Measurements from ENCODE around the gene ITGA2.

DNA sequence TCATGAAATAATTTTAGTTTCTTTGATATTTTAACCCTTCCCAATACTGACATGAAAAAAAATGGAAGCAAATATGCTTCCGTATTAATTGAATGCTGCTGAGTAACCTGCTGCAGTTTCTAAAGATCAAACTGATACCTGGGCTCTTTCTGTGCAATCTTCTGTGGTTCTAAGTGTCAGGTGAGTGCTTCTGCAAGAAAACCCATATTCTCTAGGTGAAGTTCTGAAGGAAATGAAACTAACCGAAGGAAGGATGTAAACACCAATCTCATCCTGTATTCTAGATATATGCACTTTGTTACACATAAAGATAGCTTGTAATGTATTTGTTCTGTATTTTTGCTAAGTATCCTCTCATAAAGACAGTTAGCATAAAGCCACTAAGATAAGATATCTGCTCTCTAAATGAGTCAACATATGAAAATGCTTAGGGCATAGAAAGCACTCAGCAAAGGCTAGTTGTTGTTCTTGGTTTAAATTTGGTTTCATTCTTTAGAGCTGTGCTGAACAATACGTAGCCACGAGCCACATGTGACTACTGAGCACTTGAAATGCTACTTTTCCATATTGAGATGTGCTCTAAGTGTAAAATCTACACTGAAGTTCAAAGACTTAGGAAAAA is 52.0 kb downstream of the ITGA2 start:
- TF ChIP-seq YY1 (IDR thresholded peaks at IDR 0.05; ENCODE audit: insufficient read depth, insufficient read length), result no peak
- TF ChIP-seq ZNF274 (IDR thresholded peaks at IDR 0.05; ENCODE audit: low read depth, low read length), result no peak
- TF ChIP-seq SUZ12 (IDR thresholded peaks at IDR 0.05; ENCODE audit: extremely low read depth, insufficient read depth, insufficient read length), result no peak

All from NT2/D1 (cell line).